GM12801 (cell line): ENCODE measurements around the gene NEO1.

ENCODE experiments used
- CTCF ChIP-seq: IDR thresholded peaks from one replicate; pipeline ENCODE4 v1.5.1; 2011; ENCODE audit warnings: control low read depth; ENCODE audit not compliant: insufficient read length; ENCODE audit errors: extremely low read depth

The NEO1 gene

GRCh38 chr15:73050561-73051295 lies 1.5 kb upstream of the NEO1 start:
- TF ChIP-seq CTCF, result no peak

- TF ChIP-seq CTCF, result no peak
Observed at GRCh38 chr15:73051391-73051806, 864 bp upstream of the NEO1 start.

GRCh38 chr15:73052653-73053397 lies 562 bp downstream of the NEO1 start:
- no peak for TF ChIP-seq CTCF

- TF ChIP-seq CTCF, result no peak
Observed at GRCh38 chr15:73053398-73053723, 1.1 kb downstream of the NEO1 start.

GRCh38 chr15:73054417-73054953 lies 2.2 kb downstream of the NEO1 start:
- no peak for TF ChIP-seq CTCF

- no peak for TF ChIP-seq CTCF
Observed at GRCh38 chr15:73056460-73056859, 4.2 kb downstream of the NEO1 start.

GRCh38 chr15:73058437-73058836 lies 6.2 kb downstream of the NEO1 start:
- no peak for TF ChIP-seq CTCF
